GM13976 (cell line): ENCODE data around the gene MRNIP.
A peak's percentile ranks its signal among the peaks of the same experiment; 100 is the strongest.
"Not testable (repeated sequence)": the region's sequence is repeated elsewhere in the genome, so short reads cannot be mapped to it uniquely, and the experiment has no call there.

Experiments used
- DNase-seq: peaks from one replicate; pipeline ENCODE4 v3.0.0; 2012; ENCODE audit warnings: low spot score
- in situ Hi-C: fragments of 300-500 bp; cut with MboI; formaldehyde crosslinking; loops from one replicate; pipeline ENCODE4 v1.12.0; 2022; ENCODE audit warnings: low sequenced_read_pairs, mixed read lengths, inconsistent platforms; ENCODE audit not compliant: unreplicated experiment
- TF ChIP-seq, protein P1 (sequence below): IDR thresholded peaks from 2 replicates; pipeline ENCODE4 v1.5.1; 2012; ENCODE audit warnings: borderline replicate concordance, mild to moderate bottlenecking; ENCODE audit not compliant: insufficient read depth; ENCODE audit errors: extremely low read depth, missing control alignments, control extremely low read depth

MRNIP gene

DNA sequence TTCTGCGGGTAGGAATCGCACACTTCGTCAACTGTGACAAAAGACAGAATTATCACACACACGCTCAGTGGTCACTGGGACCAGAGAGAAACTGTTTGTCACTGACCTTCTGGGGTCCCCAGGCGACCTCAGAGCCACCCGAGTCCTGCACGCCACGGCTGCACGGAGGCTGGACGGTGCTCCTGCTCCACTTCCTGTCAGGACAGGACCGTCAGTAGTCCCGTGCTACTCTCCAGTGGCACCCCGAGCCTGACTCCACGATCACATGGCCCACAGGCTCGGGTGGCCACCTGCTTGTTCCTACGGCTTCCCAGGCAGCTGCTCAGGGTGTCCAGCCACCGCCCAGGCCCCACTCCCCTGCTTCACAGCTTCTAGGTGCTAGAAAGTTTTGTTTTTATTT, 17.9 kb downstream of the MRNIP start:
- in situ Hi-C loops, result no loop called here
- no peak for DNase-seq
- TF ChIP-seq, protein P1, sequence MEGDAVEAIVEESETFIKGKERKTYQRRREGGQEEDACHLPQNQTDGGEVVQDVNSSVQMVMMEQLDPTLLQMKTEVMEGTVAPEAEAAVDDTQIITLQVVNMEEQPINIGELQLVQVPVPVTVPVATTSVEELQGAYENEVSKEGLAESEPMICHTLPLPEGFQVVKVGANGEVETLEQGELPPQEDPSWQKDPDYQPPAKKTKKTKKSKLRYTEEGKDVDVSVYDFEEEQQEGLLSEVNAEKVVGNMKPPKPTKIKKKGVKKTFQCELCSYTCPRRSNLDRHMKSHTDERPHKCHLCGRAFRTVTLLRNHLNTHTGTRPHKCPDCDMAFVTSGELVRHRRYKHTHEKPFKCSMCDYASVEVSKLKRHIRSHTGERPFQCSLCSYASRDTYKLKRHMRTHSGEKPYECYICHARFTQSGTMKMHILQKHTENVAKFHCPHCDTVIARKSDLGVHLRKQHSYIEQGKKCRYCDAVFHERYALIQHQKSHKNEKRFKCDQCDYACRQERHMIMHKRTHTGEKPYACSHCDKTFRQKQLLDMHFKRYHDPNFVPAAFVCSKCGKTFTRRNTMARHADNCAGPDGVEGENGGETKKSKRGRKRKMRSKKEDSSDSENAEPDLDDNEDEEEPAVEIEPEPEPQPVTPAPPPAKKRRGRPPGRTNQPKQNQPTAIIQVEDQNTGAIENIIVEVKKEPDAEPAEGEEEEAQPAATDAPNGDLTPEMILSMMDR, result no peak

DNA sequence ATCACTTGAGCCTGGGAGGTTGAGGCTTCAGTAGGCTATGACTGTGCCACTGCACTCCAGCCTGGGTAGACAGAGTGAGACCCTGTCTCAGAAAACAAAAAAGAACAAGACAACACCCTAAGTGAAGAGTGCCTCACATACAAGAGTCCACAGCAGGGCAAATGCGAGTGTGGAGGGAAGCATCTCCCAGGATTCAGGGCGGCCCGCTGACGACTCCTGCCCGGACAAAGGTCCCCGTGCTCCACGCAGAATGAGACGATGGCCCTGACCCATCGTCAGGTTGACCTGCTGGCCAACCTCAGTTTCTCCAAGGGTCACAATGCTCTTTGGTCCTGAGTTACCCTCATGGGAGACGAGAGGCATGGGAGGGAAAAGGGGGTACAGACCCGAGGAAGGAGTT, 18.3 kb downstream of the MRNIP start:
- TF ChIP-seq, protein P1, result no peak
- no peak for DNase-seq
- in situ Hi-C loops, result no loop called here

DNA sequence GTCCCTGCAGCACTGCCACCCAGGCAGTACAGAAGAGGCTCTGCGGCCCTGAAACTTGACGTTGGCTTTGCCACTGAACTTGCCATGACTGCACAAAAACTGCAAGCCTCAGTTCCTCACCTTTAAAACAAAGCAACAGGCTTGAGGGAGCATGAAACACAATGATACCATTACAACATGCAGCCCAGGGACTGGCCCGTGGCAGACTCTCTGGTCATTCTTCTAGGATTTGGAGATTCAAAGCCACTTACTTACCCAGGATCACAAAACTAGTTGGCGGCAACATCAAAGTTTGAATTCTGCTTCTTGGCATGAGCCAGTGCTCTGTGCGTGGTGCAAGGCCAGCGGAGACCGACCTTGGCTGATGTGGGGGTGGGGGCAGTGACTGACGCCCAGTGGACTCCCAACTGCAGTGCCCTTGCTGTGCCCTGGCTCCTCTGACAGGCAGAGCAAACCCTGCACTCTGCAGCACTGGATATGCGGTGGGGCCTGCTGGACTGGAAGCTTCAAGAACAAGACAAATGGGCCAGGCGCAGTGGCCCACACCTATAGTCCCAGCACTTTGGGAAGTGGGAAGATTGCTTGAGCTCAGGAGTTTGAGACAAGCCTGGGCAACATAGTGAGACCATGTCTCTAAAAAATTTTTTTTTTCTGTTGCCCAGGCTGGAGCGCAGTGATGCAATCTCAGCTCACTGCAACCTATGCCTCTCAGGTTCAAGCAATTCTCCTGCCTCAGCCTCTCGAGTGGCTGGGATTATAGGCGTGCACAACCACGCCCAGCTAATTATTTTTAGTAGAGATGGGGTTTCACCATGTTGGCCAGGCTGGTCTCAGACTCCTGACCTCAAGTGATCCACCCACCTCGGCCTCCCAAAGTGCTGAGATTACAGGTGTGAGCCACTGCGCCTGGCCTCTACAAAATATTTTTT, 19.0 kb downstream of the MRNIP start:
- in situ Hi-C loops, result no loop called here
- TF ChIP-seq, protein P1, result no peak

DNA sequence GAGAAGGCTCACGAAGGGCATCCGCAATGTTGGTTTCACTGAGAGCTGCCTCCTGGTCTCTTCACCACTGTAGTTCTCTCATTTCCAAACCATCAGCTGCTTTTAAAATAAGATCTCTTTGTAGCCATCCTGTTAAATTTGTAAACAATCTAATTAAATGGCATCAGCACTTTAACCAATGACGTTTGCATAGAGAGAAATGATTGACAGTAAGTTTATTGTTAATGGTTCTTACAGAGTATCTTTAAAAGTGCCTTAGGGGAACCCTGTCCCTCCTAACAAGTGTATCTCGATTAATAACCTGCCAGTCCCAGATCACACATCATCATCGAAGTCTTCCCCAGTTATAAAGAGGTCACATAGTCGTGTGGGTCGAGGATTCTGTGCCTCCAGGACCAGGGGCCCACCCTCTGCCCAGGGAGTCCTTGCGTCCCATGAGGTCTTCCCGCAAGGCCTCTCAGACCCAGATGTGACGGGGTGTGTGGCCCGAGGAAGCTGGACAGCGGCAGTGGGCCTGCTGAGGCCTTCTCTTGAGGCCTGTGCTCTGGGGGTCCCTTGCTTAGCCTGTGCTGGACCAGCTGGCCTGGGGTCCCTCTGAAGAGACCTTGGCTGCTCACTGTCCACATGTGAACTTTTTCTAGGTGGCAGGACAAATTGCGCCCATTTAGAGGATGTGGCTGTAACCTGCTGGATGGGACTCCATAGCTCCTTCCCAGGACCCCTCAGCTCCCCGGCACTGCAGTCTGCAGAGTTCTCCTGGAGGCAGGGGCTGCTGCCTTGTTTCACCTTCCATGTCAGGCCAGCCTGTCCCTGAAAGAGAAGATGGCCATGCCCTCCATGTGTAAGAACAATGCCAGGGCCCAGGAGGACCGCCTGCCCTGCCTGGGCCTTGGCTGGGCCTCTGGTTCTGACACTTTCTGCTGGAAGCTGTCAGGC, 21.3 kb downstream of the MRNIP start:
- TF ChIP-seq, protein P1, result no peak

More for the DNA sequence above, 19.0 kb downstream of the MRNIP start:
- no peak for DNase-seq

DNA sequence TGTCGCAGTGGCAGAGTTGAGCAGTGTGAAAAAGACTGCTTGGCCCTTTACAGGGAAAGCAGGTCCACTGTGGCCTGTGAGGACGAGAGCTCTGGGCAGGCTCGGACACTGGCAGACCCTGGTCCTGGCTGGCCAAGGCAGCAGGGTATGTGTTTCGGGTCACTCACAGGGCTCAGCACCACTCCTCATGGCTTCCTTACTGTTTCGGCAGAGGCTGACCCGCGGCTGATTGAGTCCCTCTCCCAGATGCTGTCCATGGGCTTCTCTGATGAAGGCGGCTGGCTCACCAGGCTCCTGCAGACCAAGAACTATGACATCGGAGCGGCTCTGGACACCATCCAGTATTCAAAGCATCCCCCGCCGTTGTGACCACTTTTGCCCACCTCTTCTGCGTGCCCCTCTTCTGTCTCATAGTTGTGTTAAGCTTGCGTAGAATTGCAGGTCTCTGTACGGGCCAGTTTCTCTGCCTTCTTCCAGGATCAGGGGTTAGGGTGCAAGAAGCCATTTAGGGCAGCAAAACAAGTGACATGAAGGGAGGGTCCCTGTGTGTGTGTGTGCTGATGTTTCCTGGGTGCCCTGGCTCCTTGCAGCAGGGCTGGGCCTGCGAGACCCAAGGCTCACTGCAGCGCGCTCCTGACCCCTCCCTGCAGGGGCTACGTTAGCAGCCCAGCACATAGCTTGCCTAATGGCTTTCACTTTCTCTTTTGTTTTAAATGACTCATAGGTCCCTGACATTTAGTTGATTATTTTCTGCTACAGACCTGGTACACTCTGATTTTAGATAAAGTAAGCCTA, 22.2 kb downstream of the MRNIP start:
- DNase-seq, result peak; percentile 63
- in situ Hi-C loops, result no loop called here
- TF ChIP-seq, protein P1, result no peak

More for the DNA sequence above, 21.3 kb downstream of the MRNIP start:
- no peak for DNase-seq
- in situ Hi-C loops, result no loop called here

DNA sequence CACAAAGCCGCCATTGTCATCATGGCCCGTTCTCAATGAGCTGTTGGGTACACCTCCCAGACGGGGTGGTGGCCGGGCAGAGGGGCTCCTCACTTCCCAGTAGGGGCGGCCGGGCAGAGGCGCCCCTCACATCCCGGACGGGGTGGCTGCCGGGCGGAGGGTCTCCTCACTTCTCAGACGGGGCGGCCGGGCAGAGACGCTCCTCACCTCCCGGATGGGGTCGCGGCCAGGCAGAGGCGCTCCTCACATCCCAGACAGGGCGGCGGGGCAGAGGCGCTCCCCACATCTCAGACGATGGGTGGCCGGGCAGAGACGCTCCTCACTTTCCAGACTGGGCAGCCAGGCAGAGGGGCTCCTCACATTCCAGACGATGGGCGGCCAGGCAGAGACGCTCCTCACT, 23.7 kb downstream of the MRNIP start:
- in situ Hi-C loops, DNase-seq: not testable (repeated sequence)
